MM.1S (cell line): Measurements from ENCODE around the gene SLC22A2.

Experiments used
- DNase-seq: peaks from one replicate; pipeline ENCODE4 v3.0.0-alpha.2; 2015
- H2AFZ ChIP-seq: fragments of 300-600 bp; sonication (generic); 2 replicates; pipeline ENCODE4 v1.6.0; 2016; ENCODE audit warnings: antibody characterized with exemption, low read length
- H3F3A ChIP-seq: fragments of 300-600 bp; sonication (generic); 2 replicates; pipeline ENCODE4 v1.6.1; 2016; ENCODE audit warnings: mild to moderate bottlenecking, antibody characterized with exemption, low read length, moderate library complexity, mixed read lengths; ENCODE audit not compliant: insufficient read depth
- H3K27ac ChIP-seq: fragments of 300-600 bp; sonication (generic); 2 replicates; pipeline ENCODE4 v1.5.1; 2016; ENCODE audit warnings: mild to moderate bottlenecking, low read length
- H3K27me3 ChIP-seq: fragments of 300-600 bp; sonication (generic); replicated peaks from 2 replicates; pipeline ENCODE4 v1.6.0; 2016; ENCODE audit warnings: low read length; ENCODE audit not compliant: insufficient read depth
- H3K36me3 ChIP-seq: fragments of 300-600 bp; sonication (generic); replicated peaks from 2 replicates; pipeline ENCODE4 v1.6.1; 2016; ENCODE audit warnings: mild to moderate bottlenecking, low read length, mixed read lengths; ENCODE audit not compliant: insufficient read depth
- H3K4me1 ChIP-seq: fragments of 300-600 bp; sonication (generic); 2 replicates; pipeline ENCODE4 v1.6.1; 2016; ENCODE audit warnings: low read length, mixed read lengths
- H3K4me2 ChIP-seq: fragments of 300-600 bp; sonication (generic); 2 replicates; pipeline ENCODE4 v1.6.0; 2016; ENCODE audit warnings: low read depth, low read length
- H3K4me3 ChIP-seq: fragments of 300-600 bp; sonication (generic); 2 replicates; pipeline ENCODE4 v1.5.1; 2016; ENCODE audit warnings: low read length, mixed read lengths
- H3K79me2 ChIP-seq: fragments of 300-600 bp; sonication (generic); 2 replicates; pipeline ENCODE4 v1.6.1; 2016; ENCODE audit warnings: mixed run types, low read length, mixed read lengths
- H3K9ac ChIP-seq: fragments of 300-600 bp; sonication (generic); 2 replicates; pipeline ENCODE4 v1.6.1; 2016; ENCODE audit warnings: low read length, mixed read lengths
- H3K9me2 ChIP-seq: fragments of 300-600 bp; sonication (generic); replicated peaks from 2 replicates; pipeline ENCODE4 v1.6.1; 2016; ENCODE audit warnings: mild to moderate bottlenecking, low read length, mixed read lengths; ENCODE audit not compliant: insufficient read depth
- H3K9me3 ChIP-seq: fragments of 300-600 bp; sonication (generic); replicated peaks from 2 replicates; pipeline ENCODE4 v1.6.1; 2016; ENCODE audit warnings: mild to moderate bottlenecking, low read length, mixed read lengths; ENCODE audit not compliant: insufficient read depth
- H4K20me1 ChIP-seq: fragments of 300-600 bp; sonication (generic); 2 replicates; pipeline ENCODE4 v1.6.1; 2016; ENCODE audit warnings: mild to moderate bottlenecking, low read length, moderate library complexity, mixed read lengths; ENCODE audit not compliant: insufficient read depth
- EZH2 ChIP-seq: fragments of 300-600 bp; sonication (generic); optimal IDR thresholded peaks from 2 replicates; pipeline ENCODE3; 2017; ENCODE audit warnings: low read depth, mild to moderate bottlenecking, antibody characterized with exemption, low read length, mixed read lengths
- EZH2phosphoT487 ChIP-seq: fragments of 300-600 bp; sonication (generic); IDR thresholded peaks from 2 replicates; pipeline ENCODE4 v1.6.1; 2018; ENCODE audit warnings: antibody characterized with exemption, low read length
- TF ChIP-seq, protein P1 (sequence below): fragments of 300-600 bp; sonication (generic); IDR thresholded peaks from 2 replicates; pipeline ENCODE4 v1.5.1; 2016; ENCODE audit warnings: antibody characterized with exemption, low read length, mixed read lengths

The SLC22A2 gene

DNA sequence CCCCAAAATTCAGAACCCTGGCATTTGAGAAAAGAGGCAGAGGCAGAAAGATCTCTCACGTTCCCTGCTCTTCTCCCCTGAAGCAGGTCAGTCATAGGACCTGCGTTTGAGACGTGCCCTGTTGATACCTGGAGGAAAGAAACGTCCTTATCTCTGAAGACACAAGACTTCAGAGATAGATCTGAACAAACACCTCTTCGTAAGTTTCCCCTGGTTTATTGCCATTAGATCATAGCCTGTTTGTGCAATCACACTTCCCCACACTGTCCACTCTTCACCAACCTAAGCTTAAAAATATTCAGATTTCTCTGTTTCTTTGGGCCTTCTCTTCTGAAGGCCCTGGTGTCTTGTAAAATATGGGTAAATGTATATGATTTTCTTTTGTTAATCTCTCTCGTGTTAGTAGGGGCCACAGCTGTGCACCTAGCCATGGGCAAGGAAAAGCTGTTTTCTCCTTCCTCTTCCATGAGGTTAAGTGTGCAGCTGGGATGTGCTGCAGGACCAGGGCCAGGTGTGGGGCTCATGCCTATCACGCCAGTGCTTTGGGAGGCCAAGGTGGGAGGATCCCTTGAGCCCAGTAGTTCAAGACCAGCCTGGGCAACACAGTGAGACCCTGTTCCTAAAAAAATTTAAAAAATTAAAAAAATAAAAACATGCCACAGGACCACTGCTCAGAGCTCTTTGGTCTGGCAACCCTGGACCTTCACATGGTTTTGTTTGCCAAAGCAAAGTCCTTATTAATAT, 4.7 kb upstream of the SLC22A2 start:
- no peaks in the 10 kb centered on the region for H3K27me3 ChIP-seq
- H3K4me2 ChIP-seq, result no peak overlapping the region
- H3K9me2 ChIP-seq, result no peaks in the 10 kb centered on the region
- H3K79me2 ChIP-seq, result no peaks in the 10 kb centered on the region
- TF ChIP-seq, protein P1, sequence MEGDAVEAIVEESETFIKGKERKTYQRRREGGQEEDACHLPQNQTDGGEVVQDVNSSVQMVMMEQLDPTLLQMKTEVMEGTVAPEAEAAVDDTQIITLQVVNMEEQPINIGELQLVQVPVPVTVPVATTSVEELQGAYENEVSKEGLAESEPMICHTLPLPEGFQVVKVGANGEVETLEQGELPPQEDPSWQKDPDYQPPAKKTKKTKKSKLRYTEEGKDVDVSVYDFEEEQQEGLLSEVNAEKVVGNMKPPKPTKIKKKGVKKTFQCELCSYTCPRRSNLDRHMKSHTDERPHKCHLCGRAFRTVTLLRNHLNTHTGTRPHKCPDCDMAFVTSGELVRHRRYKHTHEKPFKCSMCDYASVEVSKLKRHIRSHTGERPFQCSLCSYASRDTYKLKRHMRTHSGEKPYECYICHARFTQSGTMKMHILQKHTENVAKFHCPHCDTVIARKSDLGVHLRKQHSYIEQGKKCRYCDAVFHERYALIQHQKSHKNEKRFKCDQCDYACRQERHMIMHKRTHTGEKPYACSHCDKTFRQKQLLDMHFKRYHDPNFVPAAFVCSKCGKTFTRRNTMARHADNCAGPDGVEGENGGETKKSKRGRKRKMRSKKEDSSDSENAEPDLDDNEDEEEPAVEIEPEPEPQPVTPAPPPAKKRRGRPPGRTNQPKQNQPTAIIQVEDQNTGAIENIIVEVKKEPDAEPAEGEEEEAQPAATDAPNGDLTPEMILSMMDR, result no peak
- TF ChIP-seq EZH2 (no peak), EZH2phosphoT487 (no peak)
- no peak overlapping the region for H3K27ac ChIP-seq
- H3K4me3 ChIP-seq, result no peak overlapping the region
- H3K36me3 ChIP-seq, result no peaks in the 10 kb centered on the region
- no peak overlapping the region for H3K9ac ChIP-seq
- no peaks in the 10 kb centered on the region for H3K9me3 ChIP-seq
- DNase-seq, result no peak
- no peaks in the 10 kb centered on the region for H3K4me1 ChIP-seq
- H4K20me1 ChIP-seq, result no peaks in the 10 kb centered on the region
- H3F3A ChIP-seq, result no peaks in the 10 kb centered on the region
- H2AFZ ChIP-seq, result no peak overlapping the region

DNA sequence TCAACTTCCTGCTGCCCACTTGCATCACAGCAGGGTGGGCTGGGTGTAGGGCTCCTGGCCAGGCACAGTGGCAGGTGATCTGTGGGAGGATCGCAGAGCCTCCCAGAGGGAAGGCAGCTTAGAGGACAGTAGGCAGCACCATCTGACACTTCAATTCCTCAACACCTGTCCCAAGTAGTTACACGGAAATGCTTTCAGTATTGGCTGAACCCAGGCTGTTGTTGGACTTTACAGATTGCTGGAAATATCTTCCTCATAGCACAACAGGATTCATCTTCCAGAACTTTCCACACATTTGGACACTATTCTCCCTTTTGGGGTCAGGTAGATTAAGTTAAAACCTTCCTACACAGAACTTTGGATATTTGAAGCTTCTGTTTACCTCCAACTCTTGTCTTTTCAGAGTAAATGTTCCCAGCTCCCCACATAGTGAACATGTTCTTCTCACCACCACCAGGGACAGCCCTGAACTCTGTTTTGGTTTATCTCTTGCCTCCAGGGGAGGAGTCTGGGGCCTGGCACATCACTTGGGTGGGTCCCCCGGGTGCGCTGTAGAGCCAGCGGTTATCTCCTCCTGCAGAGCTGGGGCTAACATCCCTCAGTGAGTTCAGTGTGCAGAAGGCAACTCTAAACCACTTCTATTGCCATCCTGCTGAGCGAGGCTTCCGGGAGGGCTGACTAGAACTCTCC, 3.5 kb upstream of the SLC22A2 start:
- DNase-seq, result no peak
- no peak overlapping the region for H3K9ac ChIP-seq
- TF ChIP-seq, protein P1, result no peak
- TF ChIP-seq EZH2phosphoT487 (no peak), EZH2 (no peak)
- no peaks in the 10 kb centered on the region for H3K9me3 ChIP-seq
- H3K27me3 ChIP-seq, result no peaks in the 10 kb centered on the region
- no peak overlapping the region for H3K4me3 ChIP-seq
- H3K4me1 ChIP-seq, result no peaks in the 10 kb centered on the region
- no peak overlapping the region for H3K27ac ChIP-seq
- H3K36me3 ChIP-seq, result no peaks in the 10 kb centered on the region
- H3F3A ChIP-seq, result no peaks in the 10 kb centered on the region
- no peak overlapping the region for H2AFZ ChIP-seq
- H3K4me2 ChIP-seq, result no peak overlapping the region
- no peaks in the 10 kb centered on the region for H4K20me1 ChIP-seq
- H3K9me2 ChIP-seq, result no peaks in the 10 kb centered on the region
- H3K79me2 ChIP-seq, result no peaks in the 10 kb centered on the region

DNA sequence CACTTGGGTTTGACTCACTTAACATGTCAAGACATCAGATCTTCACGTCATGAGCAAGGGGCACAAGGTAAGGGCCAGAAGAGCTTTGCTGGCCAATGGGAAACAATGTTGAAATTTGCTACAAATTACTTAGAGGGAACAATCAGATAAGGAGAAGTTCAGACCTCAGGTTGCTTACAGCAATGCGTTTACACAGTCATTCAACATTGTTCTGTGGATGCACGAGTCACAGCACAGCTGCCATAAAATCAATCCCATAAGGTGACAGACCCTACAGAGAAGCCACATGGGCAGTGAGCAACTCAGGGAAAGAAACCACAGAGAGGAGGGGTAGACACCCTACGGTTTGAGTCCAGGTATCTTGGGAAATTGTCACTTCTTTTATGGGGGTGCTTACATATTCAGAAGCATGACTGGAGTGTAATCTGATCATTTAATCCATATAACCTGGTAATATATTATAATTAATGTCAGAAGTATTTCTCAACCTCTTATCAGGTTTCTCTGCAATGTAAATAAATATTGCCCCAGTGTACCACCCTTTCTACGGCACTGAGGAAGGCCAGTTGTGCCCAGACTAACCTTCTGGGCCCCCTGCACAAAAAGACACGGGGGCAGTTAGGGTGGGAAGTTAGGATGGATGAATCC, 2.3 kb upstream of the SLC22A2 start:
- H3K9me2 ChIP-seq, result no peaks in the 10 kb centered on the region
- no peaks in the 10 kb centered on the region for H3K27me3 ChIP-seq
- no peak overlapping the region for H3K4me3 ChIP-seq
- H2AFZ ChIP-seq, result no peak overlapping the region
- H3K4me2 ChIP-seq, result no peak overlapping the region
- no peaks in the 10 kb centered on the region for H3K79me2 ChIP-seq
- no peaks in the 10 kb centered on the region for H3K4me1 ChIP-seq
- H3K27ac ChIP-seq, result no peak overlapping the region
- TF ChIP-seq EZH2phosphoT487 (no peak), EZH2 (no peak)
- TF ChIP-seq, protein P1, result no peak
- H3K9ac ChIP-seq, result no peak overlapping the region
- no peak for DNase-seq
- H3K9me3 ChIP-seq, result no peaks in the 10 kb centered on the region
- H3F3A ChIP-seq, result no peaks in the 10 kb centered on the region
- H3K36me3 ChIP-seq, result no peaks in the 10 kb centered on the region
- H4K20me1 ChIP-seq, result no peaks in the 10 kb centered on the region
